B cell (primary cell): ENCODE data around the gene CCDC138. TPM values are rescaled to one million over a fixed set of nuclear protein-coding genes. Genes with fewer than 3 reads are reported as not detected.

Experiments
- ATAC-seq: fragments of 200-7000 bp; cut with Tn5 transposase; one replicate; pipeline ENCODE4 v1.10.0; 2021; ENCODE audit warnings: low read depth, mild to moderate bottlenecking, moderate number of reproducible peaks, moderate library complexity
- CTCF ChIA-PET: fragments of 350-600 bp; sonication (Branson Sonifier 250); formaldehyde crosslinking; loops from one replicate; lab custom pipeline; 2021; ENCODE audit warnings: antibody characterized with exemption, inconsistent platforms; lab: Charles Lee
- POLR2A ChIA-PET: fragments of 350-600 bp; sonication (Branson Sonifier 250); formaldehyde crosslinking; loops from one replicate; lab custom pipeline; 2021; ENCODE audit warnings: antibody characterized with exemption; lab: Charles Lee
- DNase-seq: peaks from one replicate; pipeline ENCODE4 v3.0.0; 2013
- H2AFZ ChIP-seq: 2 replicates; pipeline ENCODE4 v1.6.1; 2012; ENCODE audit warnings: mild to moderate bottlenecking, low read depth, low read length; ENCODE audit not compliant: insufficient read depth, poor library complexity, severe bottlenecking
- H3K27ac ChIP-seq, 2 donors: 1 replicate in 1 of 2; 2 replicates in 1 of 2; pipeline ENCODE4 v1.5.1; 2012 to 2013; ENCODE audit warnings: low read length in 2 of 2, mild to moderate bottlenecking in 2 of 2, moderate library complexity in 1 of 2
- H3K27me3 ChIP-seq, 4 experiments: fragments of 200-600 bp in 1 of 4; sonication (generic) in 1 of 4; replicated peaks in 1 of 4; 1 replicate in 2 of 4; 2 replicates in 2 of 4; pipeline versions ENCODE4 v1.6.1 to v1.7.0; 2013 to 2016; ENCODE audit warnings: low read length in 3 of 4, mild to moderate bottlenecking in 2 of 4, mixed read lengths in 1 of 4, moderate library complexity in 1 of 4; ENCODE audit not compliant: insufficient read depth in 4 of 4, control insufficient read depth in 3 of 4; ENCODE audit errors: control extremely low read depth in 1 of 4
- H3K36me3 ChIP-seq, 2 experiments: replicated peaks in 1 of 2; 1 replicate in 1 of 2; 2 replicates in 1 of 2; pipeline versions ENCODE4 v1.6.1 to v1.7.1; 2013; ENCODE audit warnings: low read length in 1 of 2; ENCODE audit not compliant: insufficient read depth in 2 of 2, control insufficient read depth in 1 of 2; ENCODE audit errors: control extremely low read depth in 1 of 2, extremely low read depth in 1 of 2
- H3K4me1 ChIP-seq, 2 donors: fragments of 200-600 bp in 1 of 2; sonication (generic) in 1 of 2; 1 replicate in 1 of 2; 2 replicates in 1 of 2; pipeline versions ENCODE4 v1.5.1 to v1.6.1; 2013 to 2017; ENCODE audit warnings: low read length in 2 of 2; ENCODE audit not compliant: control insufficient read depth in 2 of 2, insufficient read depth in 2 of 2
- H3K4me2 ChIP-seq: replicated peaks from 2 replicates; pipeline ENCODE3; 2012; ENCODE audit warnings: mild to moderate bottlenecking, low read depth, low read length; ENCODE audit not compliant: poor library complexity, severe bottlenecking
- H3K4me3 ChIP-seq, 5 experiments: fragments of 200-600 bp in 1 of 5; sonication (generic) in 1 of 5; 1 replicate in 3 of 5; 2 replicates in 2 of 5; pipeline versions ENCODE4 v1.5.1 to v1.7.0; 2011 to 2016; ENCODE audit warnings: low read length in 4 of 5, mild to moderate bottlenecking in 4 of 5, low read depth in 2 of 5, control low read depth in 1 of 5, moderate library complexity in 1 of 5; ENCODE audit not compliant: insufficient read depth in 1 of 5; ENCODE audit errors: control extremely low read depth in 1 of 5, extremely low read depth in 1 of 5
- H3K79me2 ChIP-seq: fragments of 200-600 bp; sonication (generic); one replicate; pipeline ENCODE4 v1.6.0; 2016; ENCODE audit warnings: low read length; ENCODE audit not compliant: control insufficient read depth, insufficient read depth
- H3K9ac ChIP-seq: fragments of 200-600 bp; sonication (generic); 2 replicates; pipeline ENCODE4 v1.6.1; 2017; ENCODE audit warnings: mild to moderate bottlenecking, low read length, moderate library complexity
- H3K9me3 ChIP-seq, 3 donors: one replicate each; pipeline versions ENCODE4 v1.6.1 to v1.7.1; 2013; ENCODE audit warnings: low read length in 2 of 3; ENCODE audit not compliant: control insufficient read depth in 2 of 3, insufficient read depth in 1 of 3; ENCODE audit errors: control extremely low read depth in 1 of 3
- H4K20me1 ChIP-seq: 2 replicates; pipeline ENCODE4 v1.6.0; 2012; ENCODE audit warnings: mild to moderate bottlenecking, low read length; ENCODE audit not compliant: insufficient read depth, control insufficient read depth, poor library complexity, severe bottlenecking
- H3K27ac Mint-ChIP-seq: one replicate; pipeline ENCODE4 v1.8.0; 2021; ENCODE audit warnings: mixed read lengths
- H3K27me3 Mint-ChIP-seq: one replicate; pipeline ENCODE4 v1.8.0; 2021; ENCODE audit warnings: mixed read lengths
- H3K4me1 Mint-ChIP-seq: one replicate; pipeline ENCODE4 v1.8.0; 2021; ENCODE audit warnings: mixed read lengths
- H3K4me3 Mint-ChIP-seq: one replicate; pipeline ENCODE4 v1.8.0; 2021; ENCODE audit warnings: mixed read lengths
- H3K9me3 Mint-ChIP-seq: one replicate; pipeline ENCODE4 v1.8.0; 2022; ENCODE audit warnings: mixed read lengths; ENCODE audit not compliant: insufficient read depth
- EZH2 ChIP-seq: IDR thresholded peaks from 2 replicates; pipeline ENCODE4 v1.6.1; 2012; ENCODE audit warnings: borderline replicate concordance, low read depth, mild to moderate bottlenecking, moderate library complexity, low read length; ENCODE audit not compliant: insufficient read depth, poor library complexity, severe bottlenecking
- WGBS: methylation state at CpG from one replicate; pipeline ENCODE4 v1.1.5; 2013; ENCODE audit warnings: missing lambda C conversion rate; ENCODE audit not compliant: insufficient coverage; 5-methylcytosine and 5-hydroxymethylcytosine counted together
- intact Hi-C: fragments of 100-400 bp; cut with micrococcal nuclease; formaldehyde crosslinking; loops from one replicate; pipeline ENCODE4 v1.10.0; 2022
- polyA plus RNA-seq: library from polyadenylated mRNA; depleted of rRNA; stranded (reverse); fragments of >200 nt; gene quantifications from 2 replicates; pipeline ENCODE4 v1.2.3, GENCODE V29; 2012
- total RNA-seq, 2 donors: library from RNA; stranded (reverse); fragments of 120-200 nt in 1 of 2; gene quantifications; 1 replicate in 1 of 2; 2 replicates in 1 of 2; pipeline versions ENCODE4 v1.2.3 to v1.2.4, GENCODE V29; 2013 to 2022
- TF ChIP-seq, protein P1 (sequence below): fragments of 200-600 bp; IDR thresholded peaks from one replicate; pipeline ENCODE4 v1.8.0; 2022; ENCODE audit warnings: antibody characterized with exemption, mild to moderate bottlenecking

Gene CCDC138
- total and polyA plus RNA-seq, 2 donors (not counting 1 experiment from before 2014, with no cell fraction given), result 3.3 to 16.3 TPM

DNA sequence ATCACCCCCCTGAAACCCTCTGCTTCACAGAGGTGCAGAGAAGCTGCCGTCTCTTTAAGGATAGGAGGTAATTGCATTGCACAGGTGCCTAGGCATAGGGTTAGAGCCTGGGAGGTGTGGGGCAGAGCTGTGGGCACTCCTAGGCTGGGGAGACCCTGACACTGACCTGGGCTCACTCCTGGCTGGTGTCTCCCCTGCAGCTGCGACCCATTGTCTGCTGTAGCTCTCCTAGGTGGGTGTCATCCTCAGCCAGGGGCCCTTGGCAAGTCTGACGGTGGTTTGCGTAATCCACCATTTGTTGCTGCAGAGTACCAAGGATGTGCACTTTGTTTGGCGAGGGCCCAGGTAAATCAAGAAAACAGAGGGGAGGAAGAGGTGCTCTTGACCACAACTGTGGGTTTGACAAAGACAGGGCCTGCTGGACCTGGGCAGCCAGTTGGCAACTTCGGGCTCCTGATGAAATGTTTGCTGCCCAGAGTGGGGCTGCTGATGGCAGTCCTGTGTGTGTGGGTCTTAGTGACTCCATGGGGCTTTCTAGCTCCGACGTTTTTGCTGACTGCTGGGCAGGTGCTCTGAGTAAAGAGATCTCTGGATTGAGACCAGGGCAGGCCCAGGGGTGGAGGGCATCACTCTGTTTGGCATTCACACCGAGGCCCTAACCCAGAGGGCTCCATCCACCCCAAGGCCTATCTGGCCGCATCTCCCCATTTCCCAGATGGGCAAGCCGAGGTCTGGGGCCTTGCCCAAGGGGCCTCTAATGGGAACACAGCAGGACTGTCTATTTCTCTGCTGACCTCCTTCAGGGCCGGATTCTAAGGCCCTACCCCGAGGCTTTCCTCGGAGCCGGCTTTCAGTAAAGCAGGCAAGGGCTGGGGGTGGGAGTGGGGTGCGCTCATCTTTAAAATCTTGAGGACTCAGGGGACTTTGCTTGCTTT is 134.8 kb downstream of the CCDC138 start:
- H4K20me1 ChIP-seq, result no peaks in the 10 kb centered on the region
- H3K27me3 ChIP-seq, result no peaks in the 10 kb centered on the region
- H2AFZ ChIP-seq, result no peak overlapping the region
- H3K4me1 ChIP-seq, result no peaks in the 10 kb centered on the region
- no peak overlapping the region for H3K4me3 ChIP-seq
- TF ChIP-seq, protein P1, sequence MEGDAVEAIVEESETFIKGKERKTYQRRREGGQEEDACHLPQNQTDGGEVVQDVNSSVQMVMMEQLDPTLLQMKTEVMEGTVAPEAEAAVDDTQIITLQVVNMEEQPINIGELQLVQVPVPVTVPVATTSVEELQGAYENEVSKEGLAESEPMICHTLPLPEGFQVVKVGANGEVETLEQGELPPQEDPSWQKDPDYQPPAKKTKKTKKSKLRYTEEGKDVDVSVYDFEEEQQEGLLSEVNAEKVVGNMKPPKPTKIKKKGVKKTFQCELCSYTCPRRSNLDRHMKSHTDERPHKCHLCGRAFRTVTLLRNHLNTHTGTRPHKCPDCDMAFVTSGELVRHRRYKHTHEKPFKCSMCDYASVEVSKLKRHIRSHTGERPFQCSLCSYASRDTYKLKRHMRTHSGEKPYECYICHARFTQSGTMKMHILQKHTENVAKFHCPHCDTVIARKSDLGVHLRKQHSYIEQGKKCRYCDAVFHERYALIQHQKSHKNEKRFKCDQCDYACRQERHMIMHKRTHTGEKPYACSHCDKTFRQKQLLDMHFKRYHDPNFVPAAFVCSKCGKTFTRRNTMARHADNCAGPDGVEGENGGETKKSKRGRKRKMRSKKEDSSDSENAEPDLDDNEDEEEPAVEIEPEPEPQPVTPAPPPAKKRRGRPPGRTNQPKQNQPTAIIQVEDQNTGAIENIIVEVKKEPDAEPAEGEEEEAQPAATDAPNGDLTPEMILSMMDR, result no peak
- TF ChIP-seq EZH2, result no peak
- ATAC-seq, result no peak
- H3K36me3 ChIP-seq, result no peaks in the 10 kb centered on the region
- WGBS, result 84% methylated on average over 16 of the region's 16 CpGs
- no peaks in the 10 kb centered on the region for H3K9me3 ChIP-seq
- intact Hi-C loops, result no loop called here
- H3K9me3 Mint-ChIP-seq, result no peaks in the 10 kb centered on the region
- CTCF ChIA-PET, result no interaction called here
- POLR2A ChIA-PET, result no interaction called here
- no peak for DNase-seq
- no peak overlapping the region for H3K4me3 Mint-ChIP-seq
- no peak overlapping the region for H3K27ac ChIP-seq
- no peaks in the 10 kb centered on the region for H3K79me2 ChIP-seq
- no peak overlapping the region for H3K4me2 ChIP-seq
- no peak overlapping the region for H3K9ac ChIP-seq
- H3K27ac Mint-ChIP-seq, result no peak overlapping the region
- no peaks in the 10 kb centered on the region for H3K27me3 Mint-ChIP-seq
- H3K4me1 Mint-ChIP-seq, result no peaks in the 10 kb centered on the region
